H9 (cell line): ENCODE results near the gene OR5F1. TPM values are rescaled to one million over a fixed set of nuclear protein-coding genes. Genes with fewer than 3 reads are reported as not detected.

ENCODE experiments used
- DNase-seq: peaks from one replicate; pipeline ENCODE4 v3.0.0-alpha.2; 2017
- H2AFZ ChIP-seq: one replicate; pipeline ENCODE4 v1.6.1; 2013; ENCODE audit warnings: mild to moderate bottlenecking, low read length, control low read depth, moderate library complexity
- H2AK5ac ChIP-seq: 2 replicates; pipeline ENCODE4 v1.6.1; 2013; ENCODE audit warnings: low read length, control low read depth, mixed read lengths; ENCODE audit not compliant: insufficient read length
- H2BK120ac ChIP-seq: one replicate; pipeline ENCODE4 v1.6.1; 2013; ENCODE audit warnings: low read depth, mild to moderate bottlenecking, low read length, control low read depth, inconsistent platforms; ENCODE audit not compliant: poor library complexity, severe bottlenecking
- H2BK12ac ChIP-seq: 2 replicates; pipeline ENCODE4 v1.6.1; 2013; ENCODE audit warnings: low read length, control low read depth, mixed read lengths, low read depth; ENCODE audit not compliant: insufficient read length
- H2BK15ac ChIP-seq: 2 replicates; pipeline ENCODE4 v1.6.1; 2013; ENCODE audit warnings: low read depth, low read length, control low read depth
- H2BK20ac ChIP-seq: one replicate; pipeline ENCODE4 v1.6.1; 2013; ENCODE audit warnings: low read depth, mild to moderate bottlenecking, low read length, control low read depth, inconsistent platforms; ENCODE audit not compliant: poor library complexity, severe bottlenecking
- H2BK5ac ChIP-seq: 2 replicates; pipeline ENCODE4 v1.6.1; 2013; ENCODE audit warnings: low read length, control low read depth, mixed read lengths; ENCODE audit not compliant: insufficient read length
- H3K14ac ChIP-seq: 2 replicates; pipeline ENCODE4 v1.6.1; 2013; ENCODE audit warnings: low read length, control low read depth; ENCODE audit not compliant: insufficient read depth
- H3K18ac ChIP-seq: 2 replicates; pipeline ENCODE4 v1.6.1; 2013; ENCODE audit warnings: low read depth, mild to moderate bottlenecking, mixed read lengths, low read length, control low read depth; ENCODE audit not compliant: insufficient read length
- H3K23ac ChIP-seq: 2 replicates; pipeline ENCODE4 v1.6.1; 2013; ENCODE audit warnings: low read length, control low read depth, mixed read lengths, low read depth; ENCODE audit not compliant: insufficient read length
- H3K23me2 ChIP-seq: 2 replicates; pipeline ENCODE4 v1.6.1; 2013; ENCODE audit warnings: low read depth, mild to moderate bottlenecking, mixed read lengths, low read length, control low read depth; ENCODE audit not compliant: insufficient read length, poor library complexity, severe bottlenecking
- H3K27ac ChIP-seq: 2 replicates; pipeline ENCODE4 v1.5.1; 2013; ENCODE audit warnings: low read length, control low read depth, mixed read lengths, low read depth; ENCODE audit not compliant: insufficient read length
- H3K27me3 ChIP-seq: 2 replicates; pipeline ENCODE4 v1.6.1; 2013; ENCODE audit warnings: low read length, control low read depth, inconsistent platforms; ENCODE audit not compliant: insufficient read depth
- H3K4ac ChIP-seq: 2 replicates; pipeline ENCODE4 v1.6.1; 2013; ENCODE audit warnings: low read depth, mild to moderate bottlenecking, control low read depth, inconsistent platforms, low read length, moderate library complexity
- H3K4me1 ChIP-seq: 2 replicates; pipeline ENCODE4 v1.6.1; 2013; ENCODE audit warnings: low read length, control low read depth, inconsistent platforms; ENCODE audit not compliant: insufficient read depth
- H3K4me2 ChIP-seq: 2 replicates; pipeline ENCODE4 v1.6.1; 2013; ENCODE audit warnings: low read length, control low read depth, mixed read lengths; ENCODE audit not compliant: insufficient read length, insufficient read depth
- H3K56ac ChIP-seq: 2 replicates; pipeline ENCODE4 v1.6.1; 2013; ENCODE audit warnings: low read depth, mild to moderate bottlenecking, mixed read lengths, low read length, control low read depth; ENCODE audit not compliant: insufficient read length
- H3K79me1 ChIP-seq: 2 replicates; pipeline ENCODE4 v1.6.1; 2013; ENCODE audit warnings: low read depth, mild to moderate bottlenecking, moderate library complexity, low read length, control low read depth, inconsistent platforms; ENCODE audit not compliant: insufficient read depth, poor library complexity, severe bottlenecking
- H3K79me2 ChIP-seq: 2 replicates; pipeline ENCODE4 v1.6.1; 2013; ENCODE audit warnings: low read length, control low read depth, inconsistent platforms; ENCODE audit not compliant: insufficient read depth
- H3K9ac ChIP-seq: 2 replicates; pipeline ENCODE4 v1.6.1; 2013; ENCODE audit warnings: low read length, control low read depth, mixed read lengths; ENCODE audit not compliant: insufficient read length; ENCODE audit errors: extremely low read depth
- H3K9me3 ChIP-seq: one replicate; pipeline ENCODE4 v1.6.1; 2013; ENCODE audit warnings: low read depth, low read length, inconsistent platforms; ENCODE audit not compliant: control insufficient read depth
- H3T11ph ChIP-seq: one replicate; pipeline ENCODE4 v1.6.1; 2013; ENCODE audit warnings: mild to moderate bottlenecking, low read length, control low read depth, inconsistent platforms
- H4K20me1 ChIP-seq: one replicate; pipeline ENCODE4 v1.6.1; 2013; ENCODE audit not compliant: control insufficient read depth, insufficient read length, insufficient read depth
- H4K5ac ChIP-seq: 2 replicates; pipeline ENCODE4 v1.6.1; 2013; ENCODE audit warnings: low read depth, mild to moderate bottlenecking, mixed read lengths, low read length, control low read depth; ENCODE audit not compliant: insufficient read length
- H4K8ac ChIP-seq: replicated peaks from 2 replicates; pipeline ENCODE4 v1.6.1; 2013; ENCODE audit warnings: low read length, control low read depth, mixed read lengths, low read depth; ENCODE audit not compliant: insufficient read length
- H4K91ac ChIP-seq: 2 replicates; pipeline ENCODE4 v1.6.1; 2013; ENCODE audit warnings: low read depth, mild to moderate bottlenecking, moderate library complexity, mixed read lengths, low read length, control low read depth; ENCODE audit not compliant: insufficient read length
- H3K27ac Mint-ChIP-seq, 3 experiments: 2 replicates in 2 of 3; 3 replicates in 1 of 3; pipeline ENCODE4 v1.8.0; 2020 to 2021; ENCODE audit warnings: mixed read lengths in 3 of 3, mild to moderate bottlenecking in 1 of 3, moderate library complexity in 1 of 3
- H3K27me3 Mint-ChIP-seq: 2 replicates; pipeline ENCODE4 v1.8.0; 2021; ENCODE audit warnings: low read depth, mild to moderate bottlenecking, moderate library complexity, mixed read lengths
- H3K36me3 Mint-ChIP-seq, 3 experiments: 2 replicates in 2 of 3; 3 replicates in 1 of 3; pipeline ENCODE4 v1.8.0; 2020 to 2021; ENCODE audit warnings: low read depth in 3 of 3, mixed read lengths in 3 of 3; ENCODE audit not compliant: insufficient read depth in 1 of 3
- H3K4me1 Mint-ChIP-seq, 2 experiments: 2 replicates each; pipeline ENCODE4 v1.8.0; 2020; ENCODE audit warnings: mixed read lengths in 2 of 2
- H3K4me3 Mint-ChIP-seq, 2 experiments: 2 replicates in 1 of 2; 3 replicates in 1 of 2; pipeline ENCODE4 v1.8.0; 2020 to 2021; ENCODE audit warnings: mild to moderate bottlenecking in 2 of 2, mixed read lengths in 2 of 2, moderate library complexity in 1 of 2
- H3K9me3 Mint-ChIP-seq, 2 experiments: 2 replicates in 1 of 2; 3 replicates in 1 of 2; pipeline ENCODE4 v1.8.0; 2020; ENCODE audit warnings: mild to moderate bottlenecking in 2 of 2, mixed read lengths in 2 of 2, moderate library complexity in 1 of 2
- WGBS: extraction: QIAGEN DNeasy Blood & Tissue Kit; methylation state at CpG from one replicate; pipeline ENCODE4 v1.1.7; 2013; ENCODE audit warnings: missing lambda C conversion rate, low lambda C conversion rate, mixed read lengths; ENCODE audit not compliant: insufficient read length; ENCODE audit errors: extremely low coverage; 5-methylcytosine and 5-hydroxymethylcytosine counted together
- total RNA-seq: library from RNA; stranded (reverse); gene quantifications from 2 replicates; pipeline ENCODE4 v1.2.1, GENCODE V29; 2021
- TF ChIP-seq, protein P1 (sequence below): fragments of 200-600 bp; sonication (generic); conservative IDR thresholded peaks from 3 replicates; pipeline ENCODE4 v1.8.0; 2021; ENCODE audit warnings: antibody characterized with exemption, mild to moderate bottlenecking

The OR5F1 gene
- total RNA-seq, 1 experiment from 2014 or later: not detected

DNA sequence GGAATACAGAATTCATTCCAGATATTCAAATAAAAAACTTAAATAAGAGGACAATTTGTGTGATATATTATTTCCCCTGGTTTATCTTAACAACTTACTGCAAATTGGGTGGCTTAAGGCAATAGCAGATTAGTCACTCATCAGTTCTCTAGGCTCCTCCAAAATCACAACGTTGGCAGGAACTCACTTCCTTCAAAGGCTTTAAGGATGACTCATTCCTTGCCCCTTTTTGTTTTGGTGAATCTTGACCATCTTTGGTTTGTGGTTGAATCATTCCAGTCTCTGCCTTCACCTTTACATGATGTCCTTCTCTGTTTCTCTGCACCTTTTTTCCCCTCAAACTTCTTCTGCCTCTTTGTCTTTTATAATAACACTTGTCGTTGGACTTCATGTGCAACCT, 28.0 kb downstream of the OR5F1 start:
- Histone ChIP-seq H3K9ac (no peak overlapping the region), H3K27ac (no peak overlapping the region), H3K56ac (no peak overlapping the region), H4K20me1 (no peaks in the 10 kb centered on the region), H3K9me3 (no peaks in the 10 kb centered on the region), H2BK5ac (no peak overlapping the region), H3K4ac (no peak overlapping the region), H3K79me1 (no peaks in the 10 kb centered on the region), H2BK12ac (no peak overlapping the region), H2BK15ac (no peak overlapping the region), H3K18ac (no peak overlapping the region), H3K4me1 (no peaks in the 10 kb centered on the region; the same call in 1 of the 2 replicates), H4K91ac (no peak overlapping the region), H3K79me2 (no peaks in the 10 kb centered on the region), H3K27me3 (no peaks in the 10 kb centered on the region), H3K14ac (no peak overlapping the region), H4K8ac (no peak overlapping the region), H2AK5ac (no peak overlapping the region), H3K23me2 (no peaks in the 10 kb centered on the region), H2BK20ac (no peak overlapping the region), H4K5ac (no peak overlapping the region), H3K4me2 (no peak overlapping the region), H2BK120ac (no peak overlapping the region), H3T11ph (no peak overlapping the region), H2AFZ (no peak overlapping the region), H3K23ac (no peak overlapping the region)
- H3K36me3 Mint-ChIP-seq: no peaks in the 10 kb centered on the region; a peak in 1 of 7 replicates
- WGBS: no CpG with 5 or more reads among the region's 2 CpGs
- H3K4me3 Mint-ChIP-seq: no peak overlapping the region
- no peaks in the 10 kb centered on the region for H3K27me3 Mint-ChIP-seq
- TF ChIP-seq, protein P1, sequence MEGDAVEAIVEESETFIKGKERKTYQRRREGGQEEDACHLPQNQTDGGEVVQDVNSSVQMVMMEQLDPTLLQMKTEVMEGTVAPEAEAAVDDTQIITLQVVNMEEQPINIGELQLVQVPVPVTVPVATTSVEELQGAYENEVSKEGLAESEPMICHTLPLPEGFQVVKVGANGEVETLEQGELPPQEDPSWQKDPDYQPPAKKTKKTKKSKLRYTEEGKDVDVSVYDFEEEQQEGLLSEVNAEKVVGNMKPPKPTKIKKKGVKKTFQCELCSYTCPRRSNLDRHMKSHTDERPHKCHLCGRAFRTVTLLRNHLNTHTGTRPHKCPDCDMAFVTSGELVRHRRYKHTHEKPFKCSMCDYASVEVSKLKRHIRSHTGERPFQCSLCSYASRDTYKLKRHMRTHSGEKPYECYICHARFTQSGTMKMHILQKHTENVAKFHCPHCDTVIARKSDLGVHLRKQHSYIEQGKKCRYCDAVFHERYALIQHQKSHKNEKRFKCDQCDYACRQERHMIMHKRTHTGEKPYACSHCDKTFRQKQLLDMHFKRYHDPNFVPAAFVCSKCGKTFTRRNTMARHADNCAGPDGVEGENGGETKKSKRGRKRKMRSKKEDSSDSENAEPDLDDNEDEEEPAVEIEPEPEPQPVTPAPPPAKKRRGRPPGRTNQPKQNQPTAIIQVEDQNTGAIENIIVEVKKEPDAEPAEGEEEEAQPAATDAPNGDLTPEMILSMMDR: no peak
- DNase-seq: no peak
- no peaks in the 10 kb centered on the region; a peak in 1 of 4 replicates for H3K4me1 Mint-ChIP-seq
- peaks cover 0 to 9% of the 10 kb centered on the region in 2 experiments; a peak in 3 of 5 replicates for H3K9me3 Mint-ChIP-seq
- H3K27ac Mint-ChIP-seq: no peak overlapping the region
